Astrocyte (in vitro differentiated cells and primary cell): ENCODE data around the gene IRF1. TPM values are rescaled to one million over a fixed set of nuclear protein-coding genes. Genes with fewer than 3 reads are reported as not detected.

ENCODE experiments used
- DNase-seq: peaks from one replicate; pipeline ENCODE4 v3.0.0-alpha.2; 2010; ENCODE audit warnings: low read depth
- FAIRE-seq: peaks from 2 replicates; lab custom pipeline; 2011; peaks lifted over from hg19 to GRCh38; lab: Jason Lieb, UNC
- H2AFZ ChIP-seq: 2 replicates; pipeline ENCODE4 v1.6.0; 2012; ENCODE audit warnings: low read depth, low read length, inconsistent platforms
- H3K27ac ChIP-seq: 2 replicates; pipeline ENCODE4 v1.5.1; 2011; ENCODE audit warnings: low read depth, low read length, inconsistent platforms
- H3K27me3 ChIP-seq: 2 replicates; pipeline ENCODE4 v1.6.0; 2011; ENCODE audit warnings: low read length, inconsistent platforms; ENCODE audit not compliant: insufficient read depth
- H3K36me3 ChIP-seq: 2 replicates; pipeline ENCODE4 v1.5.1; 2011; ENCODE audit warnings: low read length, inconsistent platforms; ENCODE audit not compliant: insufficient read depth
- H3K4me1 ChIP-seq: 2 replicates; pipeline ENCODE4 v1.5.1; 2011; ENCODE audit warnings: low read length, inconsistent platforms; ENCODE audit not compliant: insufficient read depth
- H3K4me2 ChIP-seq: 2 replicates; pipeline ENCODE4 v1.6.0; 2012; ENCODE audit warnings: low read length, inconsistent platforms
- H3K4me3 ChIP-seq: 2 replicates; pipeline ENCODE4 v1.5.1; 2011; ENCODE audit warnings: low read depth, mild to moderate bottlenecking, low read length, inconsistent platforms; ENCODE audit not compliant: insufficient read depth
- H3K79me2 ChIP-seq: 2 replicates; pipeline ENCODE4 v1.6.0; 2012; ENCODE audit warnings: mild to moderate bottlenecking, low read length, inconsistent platforms; ENCODE audit not compliant: insufficient read depth
- H3K9ac ChIP-seq: 2 replicates; pipeline ENCODE4 v1.6.0; 2012; ENCODE audit warnings: mild to moderate bottlenecking, low read length, inconsistent platforms
- H3K9me3 ChIP-seq: 2 replicates; pipeline ENCODE4 v1.5.1; 2012; ENCODE audit warnings: low read depth, mild to moderate bottlenecking, low read length, inconsistent platforms; ENCODE audit not compliant: insufficient read depth
- H4K20me1 ChIP-seq: 2 replicates; pipeline ENCODE4 v1.6.0; 2012; ENCODE audit warnings: low read length, inconsistent platforms; ENCODE audit not compliant: insufficient read depth
- H3K27ac Mint-ChIP-seq: one replicate; pipeline ENCODE4 v1.8.0; 2021; ENCODE audit warnings: mild to moderate bottlenecking, mixed read lengths; ENCODE audit not compliant: unreplicated experiment
- H3K27me3 Mint-ChIP-seq: one replicate; pipeline ENCODE4 v1.8.0; 2021; ENCODE audit warnings: low read depth, mixed read lengths; ENCODE audit not compliant: unreplicated experiment
- H3K36me3 Mint-ChIP-seq: one replicate; pipeline ENCODE4 v1.8.0; 2021; ENCODE audit warnings: low read depth, mixed read lengths; ENCODE audit not compliant: unreplicated experiment
- H3K4me1 Mint-ChIP-seq: one replicate; pipeline ENCODE4 v1.8.0; 2021; ENCODE audit warnings: low read depth, mixed read lengths; ENCODE audit not compliant: unreplicated experiment
- H3K4me3 Mint-ChIP-seq: one replicate; pipeline ENCODE4 v1.8.0; 2021; ENCODE audit warnings: mild to moderate bottlenecking, moderate library complexity, mixed read lengths; ENCODE audit not compliant: unreplicated experiment
- H3K9me3 Mint-ChIP-seq: one replicate; pipeline ENCODE4 v1.8.0; 2021; ENCODE audit warnings: mild to moderate bottlenecking, mixed read lengths; ENCODE audit not compliant: unreplicated experiment
- EZH2 ChIP-seq: IDR thresholded peaks from 2 replicates; pipeline ENCODE4 v1.6.1; 2012; ENCODE audit warnings: mild to moderate bottlenecking, low read length, inconsistent platforms; ENCODE audit not compliant: insufficient read depth
- total RNA-seq: library from RNA; stranded (reverse); gene quantifications from 2 replicates; pipeline ENCODE4 v1.2.1, GENCODE V29; 2021
- TF ChIP-seq, protein P1 (sequence below): IDR thresholded peaks from 2 replicates; pipeline ENCODE4 v1.5.1; 2011; ENCODE audit warnings: low read depth, mild to moderate bottlenecking, inconsistent platforms, low read length, moderate library complexity; ENCODE audit not compliant: insufficient read depth

The IRF1 gene
- total RNA-seq, 1 donor from 2014 or later, result 39.7 TPM

DNA sequence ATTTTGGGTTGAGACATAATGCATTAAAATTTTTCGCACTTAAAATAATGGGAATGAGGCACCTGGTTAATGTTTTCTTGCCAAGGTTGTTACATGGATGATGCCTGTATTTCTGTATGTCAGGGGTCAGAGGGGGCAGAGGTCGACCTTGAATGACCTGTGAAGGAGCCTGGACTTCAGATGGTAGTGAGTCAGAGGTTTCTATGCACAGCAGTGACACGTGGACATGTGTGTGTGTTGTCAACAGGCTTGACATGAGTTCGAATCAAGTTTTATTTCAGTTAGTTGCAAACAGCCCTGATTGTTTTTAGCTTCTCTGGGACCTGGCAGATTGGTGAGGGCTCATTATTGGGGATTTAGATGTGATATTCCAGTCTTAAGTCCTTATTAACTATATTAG lies 49.1 kb upstream of the IRF1 start:
- FAIRE-seq, result no peak
- Mint-ChIP-seq H3K4me3 (no peak overlapping the region), H3K27ac (no peak overlapping the region), H3K9me3 (peaks cover 4% of the 10 kb centered on the region), H3K27me3 (peaks cover 23% of the 10 kb centered on the region), H3K4me1 (no peaks in the 10 kb centered on the region), H3K36me3 (no peaks in the 10 kb centered on the region)
- Histone ChIP-seq H2AFZ (no peak overlapping the region), H3K36me3 (no peaks in the 10 kb centered on the region), H3K4me3 (no peak overlapping the region), H3K79me2 (no peaks in the 10 kb centered on the region), H3K27me3 (peaks cover 34% of the 10 kb centered on the region), H3K4me1 (no peaks in the 10 kb centered on the region), H3K9me3 (peaks cover 3% of the 10 kb centered on the region), H3K27ac (no peak overlapping the region), H4K20me1 (no peaks in the 10 kb centered on the region), H3K4me2 (no peak overlapping the region), H3K9ac (no peak overlapping the region)
- DNase-seq, result no peak
- TF ChIP-seq, protein P1, sequence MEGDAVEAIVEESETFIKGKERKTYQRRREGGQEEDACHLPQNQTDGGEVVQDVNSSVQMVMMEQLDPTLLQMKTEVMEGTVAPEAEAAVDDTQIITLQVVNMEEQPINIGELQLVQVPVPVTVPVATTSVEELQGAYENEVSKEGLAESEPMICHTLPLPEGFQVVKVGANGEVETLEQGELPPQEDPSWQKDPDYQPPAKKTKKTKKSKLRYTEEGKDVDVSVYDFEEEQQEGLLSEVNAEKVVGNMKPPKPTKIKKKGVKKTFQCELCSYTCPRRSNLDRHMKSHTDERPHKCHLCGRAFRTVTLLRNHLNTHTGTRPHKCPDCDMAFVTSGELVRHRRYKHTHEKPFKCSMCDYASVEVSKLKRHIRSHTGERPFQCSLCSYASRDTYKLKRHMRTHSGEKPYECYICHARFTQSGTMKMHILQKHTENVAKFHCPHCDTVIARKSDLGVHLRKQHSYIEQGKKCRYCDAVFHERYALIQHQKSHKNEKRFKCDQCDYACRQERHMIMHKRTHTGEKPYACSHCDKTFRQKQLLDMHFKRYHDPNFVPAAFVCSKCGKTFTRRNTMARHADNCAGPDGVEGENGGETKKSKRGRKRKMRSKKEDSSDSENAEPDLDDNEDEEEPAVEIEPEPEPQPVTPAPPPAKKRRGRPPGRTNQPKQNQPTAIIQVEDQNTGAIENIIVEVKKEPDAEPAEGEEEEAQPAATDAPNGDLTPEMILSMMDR, result no peak
- no peak for TF ChIP-seq EZH2

DNA sequence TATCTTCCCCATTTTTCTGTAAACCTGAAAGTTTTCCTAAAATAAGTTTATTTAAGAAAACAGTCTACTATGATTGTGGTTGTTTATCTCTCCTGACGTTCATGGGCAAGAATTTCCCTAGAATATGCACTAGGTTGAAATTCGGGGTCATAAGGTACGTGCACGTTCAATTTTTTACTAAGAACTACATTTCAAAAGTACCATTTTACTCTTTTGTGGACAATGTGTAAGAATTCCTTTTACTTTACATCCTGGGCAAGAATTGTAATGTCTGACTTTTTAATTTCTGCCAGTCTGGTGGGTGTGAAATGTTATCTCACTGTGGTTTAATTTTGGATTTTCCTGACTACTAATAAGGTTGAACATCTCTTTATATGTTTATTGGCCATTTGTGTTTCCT lies 40.4 kb upstream of the IRF1 start:
- no peak overlapping the region for H3K4me3 Mint-ChIP-seq
- no peak overlapping the region for H3K27ac Mint-ChIP-seq
- Histone ChIP-seq H3K36me3 (no peaks in the 10 kb centered on the region), H3K4me3 (no peak overlapping the region), H2AFZ (no peak overlapping the region), H3K27ac (no peak overlapping the region), H3K79me2 (no peaks in the 10 kb centered on the region), H3K4me1 (no peaks in the 10 kb centered on the region), H3K27me3 (peaks cover 42% of the 10 kb centered on the region), H3K9ac (no peak overlapping the region), H3K4me2 (no peak overlapping the region), H3K9me3 (peaks cover 3% of the 10 kb centered on the region), H4K20me1 (peaks cover 3% of the 10 kb centered on the region)
- H3K36me3 Mint-ChIP-seq, result no peaks in the 10 kb centered on the region
- no peak for DNase-seq
- TF ChIP-seq EZH2, result no peak
- TF ChIP-seq, protein P1, result no peak
- H3K27me3 Mint-ChIP-seq, result peaks cover 28% of the 10 kb centered on the region
- H3K4me1 Mint-ChIP-seq, result peaks cover 1% of the 10 kb centered on the region
- H3K9me3 Mint-ChIP-seq, result peaks cover 7% of the 10 kb centered on the region
- FAIRE-seq, result no peak

DNA sequence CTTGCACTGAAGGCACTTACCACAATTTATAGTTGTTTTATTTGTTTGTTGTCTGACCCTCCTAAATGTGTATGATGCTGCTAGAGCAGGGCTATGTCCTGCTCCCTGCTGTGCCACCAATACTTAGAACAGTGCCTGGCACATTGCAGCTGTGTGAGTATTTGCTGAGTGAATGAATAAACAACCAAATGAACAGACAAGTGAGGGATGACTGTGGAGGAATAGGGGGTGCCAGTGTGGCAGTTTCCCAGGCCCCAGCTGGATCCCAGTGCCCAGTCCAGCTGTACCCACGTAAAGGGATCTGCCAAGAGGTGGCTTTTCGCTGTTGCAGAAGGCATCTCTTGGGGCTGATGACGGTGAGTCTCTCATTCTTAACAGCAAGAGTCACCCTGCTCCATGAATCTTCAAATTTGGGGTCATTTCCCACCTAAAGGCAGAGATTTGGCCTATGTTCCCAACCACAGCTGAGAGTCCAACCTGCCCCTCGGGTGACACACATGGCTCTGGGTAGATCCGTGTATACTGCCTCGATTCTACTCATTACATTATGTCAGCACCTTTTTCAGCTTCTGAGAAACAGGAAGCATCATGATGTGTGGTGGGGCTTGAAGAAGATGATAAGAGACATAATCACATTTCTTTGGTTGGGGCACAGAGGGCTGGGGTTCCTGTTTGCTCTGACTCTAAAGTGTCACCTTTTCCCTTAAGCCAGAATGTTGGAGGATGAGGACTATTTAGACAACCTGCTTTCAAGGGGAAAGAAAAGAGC lies 38.5 kb upstream of the IRF1 start:
- no peak for DNase-seq
- Histone ChIP-seq H3K27ac (no peak overlapping the region), H2AFZ (no peak overlapping the region), H3K4me3 (no peak overlapping the region), H3K79me2 (no peaks in the 10 kb centered on the region), H3K36me3 (no peaks in the 10 kb centered on the region), H3K27me3 (peaks cover 30% of the 10 kb centered on the region), H4K20me1 (peaks cover 3% of the 10 kb centered on the region), H3K9ac (no peak overlapping the region), H3K4me1 (no peaks in the 10 kb centered on the region), H3K4me2 (no peak overlapping the region), H3K9me3 (no peaks in the 10 kb centered on the region)
- no peaks in the 10 kb centered on the region for H3K9me3 Mint-ChIP-seq
- no peak overlapping the region for H3K4me3 Mint-ChIP-seq
- H3K36me3 Mint-ChIP-seq, result no peaks in the 10 kb centered on the region
- FAIRE-seq, result no peak
- H3K4me1 Mint-ChIP-seq, result peaks cover 1% of the 10 kb centered on the region
- no peak overlapping the region for H3K27ac Mint-ChIP-seq
- peaks cover 23% of the 10 kb centered on the region for H3K27me3 Mint-ChIP-seq
- TF ChIP-seq EZH2, result no peak
- TF ChIP-seq, protein P1, result no peak
